UCSD-AML1 (cell line): ENCODE results near the gene DOLPP1.
"Not testable (repeated sequence)": the region's sequence is repeated elsewhere in the genome, so short reads cannot be mapped to it uniquely, and the experiment has no call there.

Experiments used
- DNase-seq: peaks from one replicate; lab custom pipeline; 2025; ENCODE audit not compliant: unreplicated experiment; lab: John Stamatoyannopoulos, UW

The DOLPP1 gene

GRCh38 chr9:129109952-129110739, 29.2 kb downstream of the DOLPP1 start:
- no peak for DNase-seq

DNA sequence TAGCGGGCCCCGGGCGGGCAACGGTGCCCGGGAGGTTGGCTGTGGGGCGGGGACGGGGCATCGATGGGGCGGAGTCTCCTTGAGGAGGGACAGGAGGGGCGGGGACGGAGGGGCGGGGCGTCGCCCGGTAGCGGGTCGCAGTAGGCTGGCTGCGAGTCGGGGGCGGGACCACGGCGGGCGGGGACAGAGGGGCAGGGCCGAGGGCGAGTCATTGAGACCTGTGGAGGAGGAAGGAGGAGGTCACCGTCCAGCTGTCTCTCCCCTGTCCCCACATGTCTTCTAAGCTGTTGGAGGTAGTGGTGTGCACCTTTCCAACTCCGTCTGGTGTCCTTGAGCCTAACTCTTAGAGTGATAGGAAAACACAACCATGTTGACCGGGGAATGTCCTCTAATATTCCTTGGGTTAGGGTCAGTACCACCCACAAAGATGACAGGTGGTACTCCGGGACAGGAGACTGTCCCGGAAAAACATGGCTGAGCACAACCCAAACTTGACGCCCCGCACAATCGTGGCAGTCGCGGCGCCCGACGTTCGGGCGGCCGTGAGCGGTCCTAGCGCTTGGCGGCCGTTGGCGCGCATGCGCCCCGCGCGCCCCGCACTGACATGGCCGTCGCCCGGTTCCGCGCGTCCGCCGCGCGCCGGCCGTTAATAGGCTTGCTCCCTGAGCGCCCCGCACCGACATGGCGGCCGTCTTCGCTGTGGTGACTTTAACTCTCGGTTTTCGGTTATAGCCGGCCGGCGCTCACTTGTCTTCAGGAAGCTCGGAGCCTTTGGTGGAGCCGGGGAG, 30.0 kb downstream of the DOLPP1 start, which contains the start of the genes CRAT and PTPA:
CRAT (minus strand) TSS at position 54 of the 788 bp plus-strand sequence. CDS start 284 bp downstream, outside the sequence.
PTPA (plus strand) TSS at position 676 of the 788 bp plus-strand sequence. CDS start 186 bp downstream, outside the sequence.
- peak; percentile 94 for DNase-seq

DNA sequence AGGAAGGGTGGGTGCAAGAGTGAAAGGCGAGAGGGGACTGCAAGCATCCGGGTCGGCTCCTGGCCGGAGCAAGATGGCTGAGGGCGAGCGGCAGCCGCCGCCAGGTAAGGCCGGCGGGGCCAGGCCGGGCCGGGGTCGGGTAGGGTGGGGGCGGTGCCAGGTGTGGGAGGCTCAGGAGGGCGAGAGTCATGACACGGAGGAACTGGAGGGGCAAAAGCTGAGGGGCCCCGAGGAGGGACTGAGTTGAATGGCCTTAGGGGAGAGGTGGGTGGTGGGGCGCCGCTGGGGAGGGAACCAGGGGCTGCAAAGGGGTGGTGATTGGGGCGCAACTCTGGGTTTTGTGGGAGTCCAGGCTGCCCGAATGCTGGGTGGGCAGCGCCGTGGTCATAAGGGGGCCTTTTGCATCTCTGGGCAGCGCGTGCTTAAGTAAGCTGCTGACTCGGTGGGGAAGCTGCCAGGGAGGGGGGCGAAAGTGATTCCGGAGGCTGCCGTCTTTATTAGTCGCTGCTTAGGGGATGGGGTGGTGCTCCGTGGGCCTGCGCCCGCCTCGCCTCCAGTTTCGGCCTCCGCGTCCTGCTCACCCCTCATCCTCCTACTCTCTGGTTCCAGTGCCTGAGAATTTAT, 30.7 kb downstream of the DOLPP1 start:
- DNase-seq: peak; percentile 60

GRCh38 chr9:129112526-129112925, 31.6 kb downstream of the DOLPP1 start:
- not testable (repeated sequence) for DNase-seq

DNA sequence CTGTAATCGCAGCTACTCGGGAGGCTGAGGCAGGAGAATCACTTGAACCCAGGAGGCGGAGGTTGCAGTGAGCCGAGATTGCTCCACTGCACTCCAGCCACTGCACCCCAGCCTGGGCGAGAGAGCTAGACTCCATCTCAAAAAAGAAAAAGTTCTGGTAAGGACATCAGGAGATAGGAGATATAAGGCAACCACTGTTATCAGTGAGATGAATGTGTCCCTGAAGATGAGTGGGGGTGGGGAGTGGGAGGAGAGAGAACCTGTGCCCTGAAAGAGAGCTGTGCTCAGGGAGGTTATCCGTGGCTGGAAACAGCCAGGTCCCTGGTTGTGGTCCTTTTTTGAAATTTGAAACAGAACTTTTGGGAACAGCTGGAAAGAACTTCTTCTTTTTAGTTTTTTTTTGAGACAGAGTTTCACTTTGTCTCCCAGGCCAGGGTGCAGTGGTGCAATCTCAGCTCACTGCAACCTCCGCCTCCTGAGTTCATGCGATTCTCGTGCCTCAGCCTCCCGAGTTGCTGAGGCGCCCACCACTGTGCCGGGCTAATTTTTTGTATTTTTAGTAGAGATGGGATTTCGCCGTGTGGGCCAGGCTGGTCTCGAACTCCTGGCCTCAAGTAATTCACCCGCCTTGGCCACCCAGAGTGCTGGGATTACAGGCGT, 32.9 kb downstream of the DOLPP1 start:
- DNase-seq: no peak

DNA sequence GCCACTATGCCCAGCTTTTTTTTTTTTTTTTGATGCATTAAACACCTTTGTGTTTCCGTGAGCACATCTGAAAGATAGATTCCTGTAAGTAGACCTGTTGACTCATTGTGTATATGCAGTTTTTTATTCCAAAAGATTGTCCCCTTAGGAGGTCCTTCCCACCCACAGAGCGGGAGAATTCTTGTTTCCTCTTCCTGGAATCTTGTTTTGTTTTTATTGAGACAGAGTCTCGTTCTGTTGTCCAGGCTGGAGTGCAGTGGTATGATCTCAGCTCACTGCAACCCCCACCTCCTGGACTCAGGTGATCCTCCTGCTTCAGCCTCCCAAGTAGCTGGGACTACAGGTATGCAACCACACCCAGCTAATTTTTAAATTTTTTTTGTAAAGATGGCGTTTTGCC, 37.9 kb downstream of the DOLPP1 start:
- no peak for DNase-seq

- no peak for DNase-seq
These were observed 40.6 kb downstream of the DOLPP1 start for GRCh38 chr9:129121483-129121882.

DNA sequence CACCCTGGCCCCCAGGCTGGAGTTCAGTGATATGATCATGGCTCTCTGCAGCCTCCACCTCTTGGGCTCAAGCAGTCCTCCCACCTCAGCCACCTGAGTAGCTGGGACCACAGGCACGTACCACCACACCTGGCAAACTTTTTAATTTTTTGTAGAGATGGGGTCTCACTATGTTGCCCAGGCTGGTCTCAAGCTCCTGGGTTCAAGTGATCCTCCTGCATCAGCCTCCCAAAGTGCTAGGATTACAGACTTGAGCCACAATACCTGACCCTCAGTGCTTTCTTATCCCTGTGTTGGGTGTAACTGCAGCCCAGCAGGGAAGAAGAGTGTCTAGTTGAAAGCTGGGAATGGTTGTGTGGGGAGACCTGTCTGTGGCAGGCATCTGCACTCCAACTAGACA, 41.2 kb downstream of the DOLPP1 start:
- DNase-seq: no peak

GRCh38 chr9:129122976-129123375, 42.1 kb downstream of the DOLPP1 start:
- DNase-seq: not testable (repeated sequence)

GRCh38 chr9:129124506-129125069, 43.7 kb downstream of the DOLPP1 start:
- no peak for DNase-seq

DNA sequence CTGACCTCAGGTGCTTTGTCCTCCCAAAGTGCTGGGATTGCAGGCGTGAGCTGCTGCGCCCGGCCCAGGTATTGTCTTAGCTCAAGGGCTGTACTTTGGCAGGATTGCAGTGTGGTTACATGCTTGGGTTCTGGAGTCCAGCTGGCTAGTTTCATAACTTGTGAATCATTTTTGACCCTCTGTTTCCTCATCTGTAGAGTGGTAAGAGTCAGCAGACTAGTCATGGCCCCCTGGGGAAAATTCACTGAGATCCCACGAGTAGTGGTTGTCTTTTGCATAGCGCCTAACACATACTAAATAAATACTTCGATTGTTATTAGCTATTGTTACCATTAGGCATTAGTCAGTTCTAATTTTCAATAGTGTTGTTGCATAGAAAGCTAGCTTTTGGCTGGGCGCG, 44.6 kb downstream of the DOLPP1 start:
- DNase-seq: no peak

DNA sequence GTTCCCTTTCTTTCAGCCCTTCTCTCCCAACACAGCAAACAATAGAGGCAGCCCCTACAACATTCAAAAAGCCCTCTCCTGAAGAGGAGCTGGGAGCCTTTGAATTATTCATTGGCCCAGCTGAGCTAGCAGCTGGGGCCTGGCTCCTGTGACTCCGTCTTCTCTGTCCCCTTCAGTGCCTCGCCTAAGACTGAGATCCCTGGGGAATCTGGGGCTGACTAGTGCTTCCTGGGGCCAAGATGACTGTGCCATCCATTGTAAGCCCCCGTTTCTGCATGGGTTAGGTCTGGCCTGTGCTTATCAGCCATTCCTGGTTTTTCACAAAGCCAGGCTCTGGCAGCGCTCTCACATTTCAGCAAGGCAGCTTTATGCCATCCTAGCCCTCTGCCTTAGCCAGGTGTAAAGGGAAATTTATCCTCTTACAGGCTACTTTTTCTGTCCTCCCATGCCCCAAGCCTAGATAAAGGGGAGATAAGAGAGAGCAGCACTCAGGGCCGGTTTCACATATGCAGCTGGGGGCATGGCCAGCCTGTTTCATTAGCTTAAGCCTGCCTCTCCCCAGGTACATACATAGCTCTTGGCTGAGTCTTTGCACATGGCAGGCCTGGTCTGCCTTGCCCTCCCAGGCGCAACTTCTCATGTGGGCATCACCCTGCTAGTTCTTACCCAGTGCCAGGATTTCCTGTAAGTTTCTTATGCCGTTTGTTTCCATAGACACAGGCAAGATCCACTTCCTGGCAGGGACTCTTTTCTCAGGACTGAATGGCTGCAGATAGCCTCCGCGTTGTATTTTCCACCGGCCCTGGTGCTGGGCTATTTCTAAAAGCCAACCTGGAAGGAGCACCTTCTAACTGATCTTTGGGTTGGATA, 46.1 kb downstream of the DOLPP1 start:
- DNase-seq: peak; percentile 28

DNA sequence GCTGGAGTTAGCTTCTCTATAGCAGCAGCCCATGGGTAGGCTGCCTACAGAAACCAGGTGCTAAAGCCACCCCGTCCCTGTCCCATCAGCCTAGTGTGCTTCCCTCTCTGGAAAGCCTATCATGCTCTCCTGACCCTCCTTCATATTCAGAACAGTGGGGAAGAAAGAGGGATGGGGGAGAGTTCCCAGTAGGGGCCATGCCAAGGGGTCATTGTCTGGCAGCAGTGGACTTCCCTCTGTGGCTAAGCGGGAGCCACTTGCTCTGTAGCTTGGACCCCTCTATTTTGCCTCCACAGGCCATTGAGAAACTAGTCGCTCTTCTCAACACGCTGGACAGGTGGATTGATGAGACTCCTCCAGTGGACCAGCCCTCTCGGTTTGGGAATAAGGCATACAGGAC, 47.8 kb downstream of the DOLPP1 start:
- no peak for DNase-seq

GRCh38 chr9:129130271-129130670, 49.4 kb downstream of the DOLPP1 start:
- not testable (repeated sequence) for DNase-seq

GRCh38 chr9:129130791-129131190, 49.9 kb downstream of the DOLPP1 start:
- no peak for DNase-seq

DNA sequence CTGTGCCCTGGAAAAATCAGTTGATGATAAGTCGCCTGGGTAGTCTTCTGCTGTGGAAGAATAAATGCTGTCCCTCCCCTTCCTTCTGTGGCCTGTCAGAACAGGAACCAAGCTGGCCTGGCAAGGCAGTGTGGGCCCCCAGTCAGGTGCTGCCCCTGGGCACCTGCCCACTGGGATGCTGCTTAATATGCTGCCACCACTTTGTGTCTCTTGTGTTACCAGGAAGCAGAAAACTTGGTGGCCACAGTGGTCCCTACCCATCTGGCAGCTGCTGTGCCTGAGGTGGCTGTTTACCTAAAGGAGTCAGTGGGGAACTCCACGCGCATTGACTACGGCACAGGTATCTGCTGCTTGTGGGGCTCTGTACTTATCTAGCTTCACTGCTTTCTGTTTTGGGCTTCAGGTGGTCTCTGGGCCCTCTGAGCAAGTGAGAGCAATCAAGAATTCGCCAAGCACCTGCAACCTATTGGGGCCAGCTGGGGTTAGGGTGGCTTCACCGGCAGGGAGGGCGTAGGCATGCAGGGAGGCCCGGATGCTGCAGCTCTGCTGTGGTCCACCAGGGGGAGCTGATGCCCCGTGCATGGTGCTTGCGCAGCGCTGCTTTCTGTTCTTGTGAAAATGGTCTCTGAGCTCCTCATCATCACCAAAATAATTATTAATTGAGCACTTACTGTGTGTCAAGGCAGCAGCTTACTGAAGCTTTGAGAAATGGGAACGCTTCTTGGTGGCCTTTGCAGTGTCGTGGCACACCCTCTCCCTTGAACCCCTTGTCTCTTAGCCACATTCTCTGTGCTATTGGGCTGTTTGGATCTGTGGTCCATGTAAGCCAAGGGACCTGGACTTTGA, 50.6 kb downstream of the DOLPP1 start:
- DNase-seq: peak; percentile 76

- no peak for DNase-seq
These were observed 52.2 kb downstream of the DOLPP1 start for GRCh38 chr9:129133082-129133481.

GRCh38 chr9:129135476-129135875, 54.6 kb downstream of the DOLPP1 start:
- no peak for DNase-seq
